OCI-LY7 (cell line): ENCODE measurements around the gene KIF25. TPM values are rescaled to one million over a fixed set of nuclear protein-coding genes. Genes with fewer than 3 reads are reported as not detected.

Experiments used
- BruUV-seq: library from RNA; stranded (reverse); fragments of 400-500 nt; replicated peaks from 2 replicates; lab custom pipeline; 2021; lab: Mats Ljungman, UMichigan
- CTCF ChIA-PET: fragments of 300-600 bp; sonication (Branson Sonifier 250); formaldehyde crosslinking; loops from one replicate; lab custom pipeline; 2022; ENCODE audit warnings: antibody characterized with exemption; ENCODE audit not compliant: unreplicated experiment; lab: Charles Lee
- POLR2A ChIA-PET: fragments of 300-600 bp; sonication (Branson Sonifier 250); formaldehyde crosslinking; loops from one replicate; lab custom pipeline; 2022; ENCODE audit warnings: antibody characterized with exemption; lab: Charles Lee
- DNase-seq: peaks from one replicate; pipeline ENCODE4 v3.0.0-alpha.2; 2015; ENCODE audit warnings: low spot score
- H2AFZ ChIP-seq: fragments of 200-600 bp; sonication (generic), shearing (Covaris generic); 2 replicates; pipeline ENCODE4 v1.6.1; 2014; ENCODE audit warnings: mild to moderate bottlenecking, antibody characterized with exemption, low read length, moderate library complexity
- H3K27ac ChIP-seq: fragments of 200-600 bp; sonication (generic); 2 replicates; pipeline ENCODE4 v1.5.1; 2014; ENCODE audit warnings: mixed run types, low read depth, mild to moderate bottlenecking, moderate library complexity, low read length, inconsistent platforms; ENCODE audit not compliant: poor library complexity, severe bottlenecking
- H3K36me3 ChIP-seq: fragments of 200-600 bp; sonication (generic); 2 replicates; pipeline ENCODE4 v1.6.1; 2014; ENCODE audit warnings: mild to moderate bottlenecking, antibody characterized with exemption, low read length, moderate library complexity, mixed read lengths; ENCODE audit not compliant: insufficient read depth
- H3K4me1 ChIP-seq: fragments of 200-600 bp; sonication (generic); 2 replicates; pipeline ENCODE4 v1.5.1; 2014; ENCODE audit warnings: mild to moderate bottlenecking, low read length; ENCODE audit not compliant: insufficient read depth, poor library complexity, severe bottlenecking
- H3K4me2 ChIP-seq: fragments of 200-600 bp; sonication (generic); 2 replicates; pipeline ENCODE4 v1.6.1; 2014; ENCODE audit warnings: mild to moderate bottlenecking, low read length
- H3K4me3 ChIP-seq: fragments of 200-600 bp; sonication (generic); 2 replicates; pipeline ENCODE4 v1.5.1; 2014; ENCODE audit warnings: mild to moderate bottlenecking, low read depth, low read length; ENCODE audit not compliant: poor library complexity, severe bottlenecking
- H3K79me2 ChIP-seq: fragments of 200-600 bp; sonication (generic); 2 replicates; pipeline ENCODE4 v1.6.1; 2016; ENCODE audit warnings: low read depth, mild to moderate bottlenecking, low read length, moderate library complexity, mixed read lengths; ENCODE audit not compliant: insufficient read depth
- H3K9me2 ChIP-seq: fragments of 200-600 bp; sonication (generic); 2 replicates; pipeline ENCODE4 v1.6.1; 2016; ENCODE audit warnings: mild to moderate bottlenecking, low read length, mixed read lengths; ENCODE audit not compliant: insufficient read depth
- H3K9me3 ChIP-seq: fragments of 200-600 bp; sonication (generic); 2 replicates; pipeline ENCODE4 v1.6.1; 2014; ENCODE audit warnings: mild to moderate bottlenecking, mixed run types, low read length, mixed read lengths
- H4K20me1 ChIP-seq: fragments of 200-600 bp; sonication (generic); 2 replicates; pipeline ENCODE4 v1.6.1; 2014; ENCODE audit warnings: mild to moderate bottlenecking, antibody characterized with exemption, low read length, moderate library complexity, mixed read lengths; ENCODE audit not compliant: insufficient read depth
- CTCF ChIP-seq: fragments of 200-600 bp; sonication (generic); conservative IDR thresholded peaks from 2 replicates; pipeline ENCODE4 v1.5.1; 2014; ENCODE audit warnings: mild to moderate bottlenecking, antibody characterized with exemption, low read length, moderate library complexity, mixed read lengths
- EZH2phosphoT487 ChIP-seq: fragments of 200-600 bp; sonication (generic); IDR thresholded peaks from 2 replicates; pipeline ENCODE4 v1.6.1; 2018; ENCODE audit warnings: low read depth, borderline replicate concordance, mild to moderate bottlenecking, mixed run types, antibody characterized with exemption, low read length, moderate library complexity, mixed read lengths
- intact Hi-C: fragments of 100-400 bp; cut with micrococcal nuclease; formaldehyde crosslinking; loops from one replicate; pipeline ENCODE4 v1.10.0; 2022; ENCODE audit not compliant: unreplicated experiment
- total RNA-seq, 2 experiments: library from RNA; depleted of rRNA in 1 of 2; stranded (reverse); fragments of >200 nt in 1 of 2; shearing (Covaris generic) in 1 of 2; gene quantifications; 2 replicates each; pipeline ENCODE4 v1.2.3, GENCODE V29; 2014 to 2022

The KIF25 gene
- total RNA-seq, 2 experiments from 2014 or later, result not detected

GRCh38 chr6:168020242-168020641, 22.8 kb downstream of the KIF25 start:
- no peaks in the 10 kb centered on the region for H3K9me3 ChIP-seq
- H3K79me2 ChIP-seq, result no peaks in the 10 kb centered on the region
- no peak overlapping the region for H3K4me3 ChIP-seq
- DNase-seq, result no peak
- intact Hi-C loops, result no loop called here
- H4K20me1 ChIP-seq, result no peaks in the 10 kb centered on the region
- H3K4me1 ChIP-seq, result no peaks in the 10 kb centered on the region
- ChIA-PET POLR2A (interaction anchor here (1.3 kb wide), 1 partner anchor 8 kb away, joined by 3 read pairs; no protein-coding TSS in a partner anchor), CTCF (no interaction called here)
- no peaks in the 10 kb centered on the region for H3K9me2 ChIP-seq
- no peak overlapping the region for H3K27ac ChIP-seq
- no peak overlapping the region for H2AFZ ChIP-seq
- no peaks in the 10 kb centered on the region for H3K36me3 ChIP-seq
- BruUV-seq, result no TSS peak
- no peak overlapping the region for H3K4me2 ChIP-seq
- TF ChIP-seq CTCF (no peak), EZH2phosphoT487 (no peak)

- TF ChIP-seq EZH2phosphoT487 (no peak), CTCF (no peak)
- no peak overlapping the region for H3K27ac ChIP-seq
- no peaks in the 10 kb centered on the region for H3K36me3 ChIP-seq
- no peaks in the 10 kb centered on the region for H3K9me3 ChIP-seq
- H2AFZ ChIP-seq, result no peak overlapping the region
- H4K20me1 ChIP-seq, result no peaks in the 10 kb centered on the region
- H3K4me3 ChIP-seq, result no peak overlapping the region
- DNase-seq, result no peak
- no peaks in the 10 kb centered on the region for H3K9me2 ChIP-seq
- intact Hi-C loops, result no loop called here
- no peaks in the 10 kb centered on the region for H3K4me1 ChIP-seq
- no peaks in the 10 kb centered on the region for H3K79me2 ChIP-seq
- ChIA-PET POLR2A (no interaction called here), CTCF (no interaction called here)
- H3K4me2 ChIP-seq, result no peak overlapping the region
- no TSS peak for BruUV-seq
These were observed 24.1 kb downstream of the KIF25 start for GRCh38 chr6:168021581-168021980.

GRCh38 chr6:168022488-168023321, 25.2 kb downstream of the KIF25 start:
- ChIA-PET POLR2A (no interaction called here), CTCF (no interaction called here)

More at GRCh38 chr6:168022488-168023321, 25.2 kb downstream of the KIF25 start:
- H3K9me3 ChIP-seq, result no peaks in the 10 kb centered on the region
- H3K4me3 ChIP-seq, result no peak overlapping the region
- no peak for DNase-seq
- H3K36me3 ChIP-seq, result no peaks in the 10 kb centered on the region
- H4K20me1 ChIP-seq, result no peaks in the 10 kb centered on the region
- no peak overlapping the region for H3K4me2 ChIP-seq
- H3K9me2 ChIP-seq, result no peaks in the 10 kb centered on the region
- TF ChIP-seq CTCF, result no peak
- no peak for TF ChIP-seq EZH2phosphoT487
- H3K27ac ChIP-seq, result no peak overlapping the region
- no peaks in the 10 kb centered on the region for H3K79me2 ChIP-seq
- H3K4me1 ChIP-seq, result no peaks in the 10 kb centered on the region
- no peak overlapping the region for H2AFZ ChIP-seq
- no TSS peak for BruUV-seq
- intact Hi-C loops, result no loop called here
